ENCODE data around the gene UBAC1.

UBAC1 gene

DNA sequence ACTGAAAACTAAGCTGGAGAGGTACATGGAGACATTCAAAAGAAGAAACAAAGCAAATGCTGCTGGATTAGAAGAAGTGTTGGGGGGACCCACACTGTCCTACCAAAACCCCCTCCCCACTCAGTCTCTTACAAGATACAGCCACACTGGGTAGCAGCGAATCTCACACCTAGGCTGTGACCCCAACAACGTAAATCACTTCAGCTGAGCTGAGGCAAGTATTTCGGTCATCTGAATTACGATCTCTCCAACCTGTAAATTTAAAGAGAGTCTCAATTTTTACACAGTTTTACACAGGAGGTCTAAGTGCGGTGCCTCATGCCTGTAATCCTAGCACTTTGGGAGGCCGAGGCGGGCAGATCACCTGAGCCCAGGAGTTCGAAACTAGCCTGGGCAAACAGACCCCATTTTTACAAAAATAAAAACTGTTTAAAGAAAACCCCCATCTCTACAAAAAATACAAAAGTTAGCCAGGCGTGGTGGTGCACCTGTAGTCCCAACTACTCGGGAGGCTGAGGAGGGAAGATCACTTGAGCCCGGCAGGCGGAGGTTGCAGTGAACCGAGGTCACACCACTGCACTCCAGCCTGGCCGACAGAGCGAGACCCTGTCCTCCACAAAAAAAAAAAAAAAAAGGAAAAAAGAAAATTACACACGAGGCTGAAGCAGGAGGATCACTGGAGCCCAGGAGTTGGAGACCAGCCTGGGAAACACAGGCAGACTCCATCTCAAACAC is 57.2 kb downstream of the UBAC1 start:
- H4K91ac ChIP-seq (ENCODE audit: low read length) = no peak overlapping the region
- no peak overlapping the region for H2BK5ac ChIP-seq (ENCODE audit: low read depth, low read length, poor library complexity, severe bottlenecking)
- H2BK15ac ChIP-seq (ENCODE audit: low read depth, poor library complexity, severe bottlenecking) = no peak overlapping the region
- H2AK5ac ChIP-seq (ENCODE audit: low read length, severe bottlenecking) = no peak overlapping the region
- H3K9me3 ChIP-seq (ENCODE audit: control insufficient read depth, low read length) = no peaks in the 10 kb centered on the region
- H3K18ac ChIP-seq (ENCODE audit: low read depth in 1 of 2, low read length in 2 of 2) = no peak overlapping the region
- peaks cover 0 to 4% of the 10 kb centered on the region in 2 experiments for H3K36me3 ChIP-seq (ENCODE audit: control insufficient read depth in 1 of 2, insufficient read depth in 2 of 2, low read depth in 1 of 2, low read length in 2 of 2)
- no peak overlapping the region for H3K27ac ChIP-seq (ENCODE audit: low read length, poor library complexity, severe bottlenecking)
- H3K4ac ChIP-seq (ENCODE audit: low read depth in 1 of 2, low read length in 2 of 2) = no peak overlapping the region
- peaks cover 23% of the 10 kb centered on the region for H3K4me1 ChIP-seq (ENCODE audit: control insufficient read depth, insufficient read depth, low read depth, low read length)
- no peak overlapping the region for H3K4me3 ChIP-seq (ENCODE audit: insufficient read depth in 1 of 2, low read depth in 1 of 2, low read length in 2 of 2)
- peaks cover 13% of the 10 kb centered on the region for H3K79me1 ChIP-seq (replicated peaks; ENCODE audit: low read length, poor library complexity, severe bottlenecking)
- no peaks in the 10 kb centered on the region for H3K27me3 ChIP-seq (ENCODE audit: control insufficient read depth in 1 of 2, insufficient read depth in 1 of 2, low read length in 2 of 2)
- no peak overlapping the region for H3K14ac ChIP-seq (ENCODE audit: low read length in 2 of 2)
- WGBS = 97% methylated on average over 14 of the region's 16 CpGs
- H2BK120ac ChIP-seq (ENCODE audit: low read depth, low read length) = no peak overlapping the region
- H2AFZ ChIP-seq (ENCODE audit: low read depth, low read length) = no peak overlapping the region
- H3K23ac ChIP-seq (ENCODE audit: low read length in 2 of 2) = no peak overlapping the region
- no peak overlapping the region for H2BK12ac ChIP-seq (ENCODE audit: low read length in 2 of 2)
- H3K4me2 ChIP-seq (ENCODE audit: low read length, poor library complexity, severe bottlenecking) = no peak overlapping the region
- no peak overlapping the region for H3K9ac ChIP-seq (ENCODE audit: low read length)
- H4K8ac ChIP-seq (ENCODE audit: low read length) = no peak overlapping the region
- no peak for DNase-seq

DNA sequence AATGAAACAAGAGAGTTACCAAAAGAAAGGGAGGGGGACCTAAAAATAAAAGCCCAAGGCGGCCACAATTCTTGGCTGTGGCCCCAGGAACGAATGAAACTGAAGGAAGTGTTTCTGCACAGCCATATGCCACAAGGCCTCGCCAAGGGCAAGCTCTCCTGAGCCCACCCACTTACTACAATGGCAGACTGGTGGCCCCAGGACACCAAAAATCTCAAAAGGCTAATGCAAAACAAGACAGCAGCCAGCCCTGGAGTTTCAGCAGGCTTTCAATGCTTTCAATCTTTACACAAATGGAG is 57.9 kb downstream of the UBAC1 start:
- Histone ChIP-seq H3K36me3 (ENCODE audit: control insufficient read depth in 1 of 2, insufficient read depth in 2 of 2, low read depth in 1 of 2, low read length in 2 of 2) (no peaks in the 10 kb centered on the region), H2BK12ac (ENCODE audit: low read length in 2 of 2) (no peak overlapping the region), H2BK120ac (ENCODE audit: low read depth, low read length) (no peak overlapping the region), H3K4ac (ENCODE audit: low read depth in 1 of 2, low read length in 2 of 2) (no peak overlapping the region), H4K91ac (ENCODE audit: low read length) (no peak overlapping the region), H3K27me3 (ENCODE audit: control insufficient read depth in 1 of 2, insufficient read depth in 1 of 2, low read length in 2 of 2) (no peaks in the 10 kb centered on the region), H3K27ac (ENCODE audit: low read length, poor library complexity, severe bottlenecking) (no peak overlapping the region), H3K14ac (ENCODE audit: low read length in 2 of 2) (no peak overlapping the region), H3K9me3 (ENCODE audit: control insufficient read depth, low read length) (no peaks in the 10 kb centered on the region), H3K4me2 (ENCODE audit: low read length, poor library complexity, severe bottlenecking) (no peak overlapping the region), H4K8ac (ENCODE audit: low read length) (no peak overlapping the region), H2BK15ac (ENCODE audit: low read depth, poor library complexity, severe bottlenecking) (no peak overlapping the region), H2BK5ac (ENCODE audit: low read depth, low read length, poor library complexity, severe bottlenecking) (no peak overlapping the region), H3K79me1 (replicated peaks; ENCODE audit: low read length, poor library complexity, severe bottlenecking) (peaks cover 9% of the 10 kb centered on the region), H3K18ac (ENCODE audit: low read depth in 1 of 2, low read length in 2 of 2) (no peak overlapping the region), H3K4me1 (ENCODE audit: control insufficient read depth, insufficient read depth, low read depth, low read length) (peaks cover 18% of the 10 kb centered on the region), H3K9ac (ENCODE audit: low read length) (no peak overlapping the region), H2AK5ac (ENCODE audit: low read length, severe bottlenecking) (no peak overlapping the region), H3K4me3 (ENCODE audit: insufficient read depth in 1 of 2, low read depth in 1 of 2, low read length in 2 of 2) (no peak overlapping the region), H2AFZ (ENCODE audit: low read depth, low read length) (no peak overlapping the region), H3K23ac (ENCODE audit: low read length in 2 of 2) (no peak overlapping the region)
- 84% methylated on average over 3 of the region's 3 CpGs for WGBS
- no peak for DNase-seq

DNA sequence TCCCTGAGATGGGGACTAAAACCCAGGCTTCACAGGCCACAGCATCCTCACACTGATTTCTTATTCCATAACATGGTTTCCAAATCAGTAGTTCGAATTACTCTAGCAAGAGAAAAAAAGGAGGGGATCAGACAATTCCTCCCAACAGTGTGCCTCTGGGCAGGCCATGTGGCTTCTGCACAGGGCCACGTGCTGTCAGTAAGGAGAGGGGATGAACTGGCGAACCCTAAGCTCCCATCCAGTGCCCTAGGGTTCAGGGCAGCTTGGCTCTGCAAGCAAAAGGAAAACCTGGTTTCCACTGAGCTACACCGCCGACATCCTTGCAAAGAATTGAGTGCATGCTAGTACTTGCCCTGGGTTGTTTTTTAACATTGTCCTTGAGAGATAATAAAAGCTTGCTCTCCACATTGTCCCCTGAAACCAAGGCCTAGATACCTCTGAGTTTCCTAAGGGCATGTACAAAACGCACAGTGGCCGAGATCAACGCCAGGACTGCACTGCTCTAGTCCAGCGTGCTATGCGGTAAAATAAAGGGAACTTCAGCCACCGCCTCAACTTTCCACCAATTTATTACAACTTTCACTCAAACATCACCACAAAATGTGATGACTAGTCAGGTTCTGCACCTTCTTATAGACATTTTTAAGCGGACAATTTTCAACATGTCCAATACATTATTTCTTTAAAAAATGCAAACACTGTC is 58.4 kb downstream of the UBAC1 start:
- H3K9ac ChIP-seq (ENCODE audit: low read length) = no peak overlapping the region
- 98% methylated on average over 12 of the region's 12 CpGs for WGBS
- no peak overlapping the region for H3K23ac ChIP-seq (ENCODE audit: low read length in 2 of 2)
- no peaks in the 10 kb centered on the region for H3K9me3 ChIP-seq (ENCODE audit: control insufficient read depth, low read length)
- H3K18ac ChIP-seq (ENCODE audit: low read depth in 1 of 2, low read length in 2 of 2) = no peak overlapping the region
- H4K91ac ChIP-seq (ENCODE audit: low read length) = no peak overlapping the region
- no peaks in the 10 kb centered on the region for H3K36me3 ChIP-seq (ENCODE audit: control insufficient read depth in 1 of 2, insufficient read depth in 2 of 2, low read depth in 1 of 2, low read length in 2 of 2)
- H2BK5ac ChIP-seq (ENCODE audit: low read depth, low read length, poor library complexity, severe bottlenecking) = no peak overlapping the region
- no peaks in the 10 kb centered on the region for H3K27me3 ChIP-seq (ENCODE audit: control insufficient read depth in 1 of 2, insufficient read depth in 1 of 2, low read length in 2 of 2)
- no peak overlapping the region for H3K4me2 ChIP-seq (ENCODE audit: low read length, poor library complexity, severe bottlenecking)
- H3K27ac ChIP-seq (ENCODE audit: low read length, poor library complexity, severe bottlenecking) = no peak overlapping the region
- H3K4ac ChIP-seq (ENCODE audit: low read depth in 1 of 2, low read length in 2 of 2) = no peak overlapping the region
- no peak overlapping the region for H2BK15ac ChIP-seq (ENCODE audit: low read depth, poor library complexity, severe bottlenecking)
- H3K79me1 ChIP-seq (replicated peaks; ENCODE audit: low read length, poor library complexity, severe bottlenecking) = peaks cover 5% of the 10 kb centered on the region
- no peak overlapping the region for H2BK12ac ChIP-seq (ENCODE audit: low read length in 2 of 2)
- peaks cover 13% of the 10 kb centered on the region for H3K4me1 ChIP-seq (ENCODE audit: control insufficient read depth, insufficient read depth, low read depth, low read length)
- H2AK5ac ChIP-seq (ENCODE audit: low read length, severe bottlenecking) = no peak overlapping the region
- DNase-seq = no peak
- H3K14ac ChIP-seq (ENCODE audit: low read length in 2 of 2) = no peak overlapping the region
- no peak overlapping the region for H3K4me3 ChIP-seq (ENCODE audit: insufficient read depth in 1 of 2, low read depth in 1 of 2, low read length in 2 of 2)
- H4K8ac ChIP-seq (ENCODE audit: low read length) = no peak overlapping the region
- no peak overlapping the region for H2BK120ac ChIP-seq (ENCODE audit: low read depth, low read length)
- H2AFZ ChIP-seq (ENCODE audit: low read depth, low read length) = no peak overlapping the region

DNA sequence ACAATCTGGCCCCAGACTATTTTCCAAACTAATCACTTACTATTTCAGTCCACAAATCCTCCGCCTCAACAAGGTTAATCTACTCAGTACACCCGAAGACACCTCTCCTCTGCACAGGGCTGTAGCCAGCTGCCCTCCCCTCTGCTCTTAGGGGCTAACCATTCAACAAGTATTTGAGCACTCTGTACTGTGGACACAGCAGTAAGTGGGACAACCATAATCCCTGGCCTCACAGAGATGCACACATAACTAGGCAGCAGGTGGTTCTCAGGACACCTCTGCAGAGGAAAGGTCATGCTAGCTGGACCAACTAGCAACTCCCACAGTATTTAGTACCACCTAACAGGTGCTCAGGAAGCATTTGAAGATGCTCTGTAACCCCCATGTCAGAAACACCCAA is 59.3 kb downstream of the UBAC1 start:
- no peaks in the 10 kb centered on the region for H3K9me3 ChIP-seq (ENCODE audit: control insufficient read depth, low read length)
- no peak overlapping the region for H2BK5ac ChIP-seq (ENCODE audit: low read depth, low read length, poor library complexity, severe bottlenecking)
- no peak overlapping the region for H4K91ac ChIP-seq (ENCODE audit: low read length)
- H3K79me1 ChIP-seq (replicated peaks; ENCODE audit: low read length, poor library complexity, severe bottlenecking) = peaks cover 11% of the 10 kb centered on the region
- H3K4me2 ChIP-seq (ENCODE audit: low read length, poor library complexity, severe bottlenecking) = no peak overlapping the region
- H3K4me3 ChIP-seq (ENCODE audit: insufficient read depth in 1 of 2, low read depth in 1 of 2, low read length in 2 of 2) = no peak overlapping the region
- no peaks in the 10 kb centered on the region for H3K36me3 ChIP-seq (ENCODE audit: control insufficient read depth in 1 of 2, insufficient read depth in 2 of 2, low read depth in 1 of 2, low read length in 2 of 2)
- H2BK15ac ChIP-seq (ENCODE audit: low read depth, poor library complexity, severe bottlenecking) = no peak overlapping the region
- no peak overlapping the region for H2AFZ ChIP-seq (ENCODE audit: low read depth, low read length)
- no peak for DNase-seq
- H3K27ac ChIP-seq (ENCODE audit: low read length, poor library complexity, severe bottlenecking) = no peak overlapping the region
- H3K18ac ChIP-seq (ENCODE audit: low read depth in 1 of 2, low read length in 2 of 2) = no peak overlapping the region
- H2BK120ac ChIP-seq (ENCODE audit: low read depth, low read length) = no peak overlapping the region
- H3K9ac ChIP-seq (ENCODE audit: low read length) = no peak overlapping the region
- no peak overlapping the region for H3K14ac ChIP-seq (ENCODE audit: low read length in 2 of 2)
- WGBS = 83% methylated on average over 2 of the region's 2 CpGs
- no peak overlapping the region for H2AK5ac ChIP-seq (ENCODE audit: low read length, severe bottlenecking)
- H3K4ac ChIP-seq (ENCODE audit: low read depth in 1 of 2, low read length in 2 of 2) = no peak overlapping the region
- H3K27me3 ChIP-seq (ENCODE audit: control insufficient read depth in 1 of 2, insufficient read depth in 1 of 2, low read length in 2 of 2) = no peaks in the 10 kb centered on the region
- H3K23ac ChIP-seq (ENCODE audit: low read length in 2 of 2) = no peak overlapping the region
- peaks cover 13% of the 10 kb centered on the region for H3K4me1 ChIP-seq (ENCODE audit: control insufficient read depth, insufficient read depth, low read depth, low read length)
- H2BK12ac ChIP-seq (ENCODE audit: low read length in 2 of 2) = no peak overlapping the region
- no peak overlapping the region for H4K8ac ChIP-seq (ENCODE audit: low read length)
